GM21423 (cell line): ENCODE data around the gene KCNT1.

Experiments
- ATAC-seq: cut with Tn5 transposase; IDR thresholded peaks from one replicate; pipeline ENCODE4 v1.9.1; 2021; ENCODE audit warnings: mild to moderate bottlenecking, moderate library complexity; ENCODE audit not compliant: unreplicated experiment

KCNT1 gene

DNA sequence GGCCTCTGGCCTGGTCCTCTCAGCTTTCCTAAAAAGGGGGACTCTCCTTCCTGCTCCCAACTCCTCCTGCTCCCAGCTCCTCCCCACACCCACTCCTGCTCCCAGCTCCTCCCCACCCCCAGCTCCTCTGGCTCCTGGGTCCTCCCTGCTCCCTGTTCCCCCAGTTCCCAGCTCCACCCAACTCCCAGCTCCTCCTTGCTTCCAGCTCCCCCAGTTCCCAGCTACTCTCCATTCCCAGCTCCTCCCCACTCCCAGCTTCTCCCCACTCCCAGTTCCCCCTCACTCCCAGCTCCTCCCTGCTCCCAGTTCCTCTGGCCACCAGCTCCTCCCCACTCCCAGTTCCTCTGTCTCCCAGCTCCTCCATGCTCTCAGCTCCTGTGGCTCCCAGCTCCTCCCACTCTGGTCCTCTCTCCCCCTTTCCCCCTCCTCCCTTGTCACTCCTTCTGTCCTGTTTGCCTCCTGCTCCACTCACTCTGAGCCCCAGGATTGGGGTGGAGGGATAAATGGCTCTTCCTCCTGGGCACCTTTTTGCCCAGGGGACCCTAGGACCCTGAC is 75.7 kb downstream of the KCNT1 start:
- no peak for ATAC-seq

DNA sequence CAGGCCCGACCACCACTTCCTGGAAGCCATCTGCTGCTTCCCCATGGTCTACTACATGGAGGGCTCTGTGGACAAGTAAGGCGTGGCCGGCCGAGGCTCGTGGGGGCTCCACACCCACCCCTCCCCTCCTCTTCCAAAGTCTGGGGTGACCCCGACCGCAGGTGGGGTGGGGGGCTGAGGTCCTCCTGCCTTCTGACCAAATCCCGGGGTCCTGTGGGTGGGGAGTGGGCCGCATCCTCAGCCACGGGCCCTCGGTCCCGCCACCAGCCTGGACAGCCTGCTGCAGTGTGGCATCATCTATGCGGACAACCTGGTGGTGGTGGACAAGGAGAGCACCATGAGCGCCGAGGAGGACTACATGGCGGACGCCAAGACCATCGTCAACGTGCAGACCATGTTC is 76.4 kb downstream of the KCNT1 start:
- ATAC-seq = no peak

DNA sequence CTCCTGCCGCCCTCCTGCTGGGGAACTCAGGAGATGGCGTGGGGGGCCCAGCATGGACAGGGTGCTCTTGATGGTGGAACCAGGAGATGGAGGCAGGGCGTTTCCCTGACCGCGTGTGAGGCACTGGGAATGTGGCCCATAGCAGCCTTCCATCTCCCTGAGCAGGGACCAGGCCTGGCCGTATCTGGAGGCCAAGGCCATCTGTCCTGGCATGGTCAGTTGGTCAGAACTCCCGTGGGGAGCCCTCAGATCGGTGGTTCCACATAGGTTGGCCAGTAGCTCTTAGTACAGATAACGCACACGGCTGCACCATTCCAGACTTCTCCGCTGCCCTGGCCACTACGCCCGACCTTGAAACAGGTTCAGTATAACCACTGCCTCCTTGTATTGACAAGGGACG is 77.6 kb downstream of the KCNT1 start:
- no peak for ATAC-seq

DNA sequence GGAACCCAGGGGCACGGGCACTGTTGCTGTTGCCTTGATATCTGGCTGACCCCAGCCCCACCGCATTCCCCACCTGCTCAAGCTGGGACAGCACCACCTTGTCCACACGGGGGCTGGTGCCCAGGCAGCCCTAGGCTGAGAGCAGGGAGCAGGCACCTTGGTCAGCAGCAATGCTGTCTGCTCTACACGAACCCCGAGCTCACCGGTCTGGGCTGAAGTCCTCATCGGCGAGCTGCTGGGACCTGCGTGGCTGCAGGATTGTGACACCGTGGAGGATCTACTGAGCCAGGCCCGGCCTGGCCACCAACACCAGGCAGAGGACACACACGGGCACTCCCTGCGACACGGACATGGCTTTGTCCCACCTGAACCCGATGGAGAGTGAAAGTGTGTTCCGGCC is 78.1 kb downstream of the KCNT1 start:
- ATAC-seq = no peak

DNA sequence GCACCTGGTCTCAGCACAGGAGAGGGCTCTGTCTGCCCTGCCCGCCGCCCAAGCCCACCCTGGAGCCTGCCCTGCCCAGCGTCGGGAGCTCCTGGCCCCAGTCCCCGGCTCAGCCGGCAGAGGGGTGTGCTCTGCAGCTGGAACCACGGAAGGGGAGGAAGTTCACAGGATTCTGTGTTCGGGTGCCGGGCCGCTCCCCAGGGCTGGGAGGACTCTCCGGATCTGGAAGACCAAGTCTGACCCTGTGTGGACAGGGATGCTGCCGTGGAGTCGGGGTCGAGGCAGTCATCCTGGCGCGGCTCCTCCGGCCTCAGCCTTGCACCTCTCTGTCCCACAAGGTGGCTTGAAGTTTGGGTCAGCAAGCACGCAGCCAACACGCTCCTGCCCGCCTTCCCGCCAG is 78.6 kb downstream of the KCNT1 start:
- no peak for ATAC-seq

GRCh38 chr9:135782946-135783345 is 81.0 kb downstream of the KCNT1 start:
- ATAC-seq = no peak

DNA sequence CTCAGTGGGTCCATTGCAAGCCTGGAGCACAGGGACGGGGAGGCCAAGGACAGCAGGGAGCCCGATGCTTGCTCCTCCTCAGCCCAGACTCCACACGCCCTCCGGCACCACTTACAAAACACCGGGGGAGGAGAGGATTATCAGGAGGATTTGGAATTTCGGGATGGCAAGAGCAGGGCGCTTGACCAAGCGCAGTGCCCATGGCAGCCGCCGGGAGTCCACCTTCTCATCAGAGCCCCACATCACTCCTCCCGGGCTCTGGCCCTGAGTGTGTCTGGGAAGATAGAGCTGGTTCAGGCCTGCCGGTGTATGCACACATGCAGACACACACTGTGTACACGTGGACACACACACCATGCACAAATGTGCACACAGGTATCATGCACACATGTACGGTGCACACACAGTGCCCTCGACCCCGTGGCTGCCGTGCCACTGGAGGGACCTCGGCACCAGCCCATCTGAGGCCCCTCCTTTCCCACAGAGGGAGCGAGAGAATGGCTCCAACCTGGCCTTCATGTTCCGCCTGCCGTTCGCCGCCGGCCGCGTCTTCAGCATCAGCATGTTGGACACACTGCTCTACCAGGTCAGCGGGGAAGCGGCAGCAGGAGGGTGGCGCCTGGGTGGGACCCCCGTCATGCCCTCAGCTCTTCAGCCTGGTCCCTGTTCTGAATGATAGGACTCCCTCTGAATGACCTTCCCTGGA is 81.7 kb downstream of the KCNT1 start:
- no peak for ATAC-seq

GRCh38 chr9:135785013-135785575 is 83.1 kb downstream of the KCNT1 start:
- no peak for ATAC-seq

- ATAC-seq = no peak
Measured at GRCh38 chr9:135786146-135786690, 84.2 kb downstream of the KCNT1 start.

- ATAC-seq = no peak
Measured at GRCh38 chr9:135787317-135787716, 85.3 kb downstream of the KCNT1 start.

DNA sequence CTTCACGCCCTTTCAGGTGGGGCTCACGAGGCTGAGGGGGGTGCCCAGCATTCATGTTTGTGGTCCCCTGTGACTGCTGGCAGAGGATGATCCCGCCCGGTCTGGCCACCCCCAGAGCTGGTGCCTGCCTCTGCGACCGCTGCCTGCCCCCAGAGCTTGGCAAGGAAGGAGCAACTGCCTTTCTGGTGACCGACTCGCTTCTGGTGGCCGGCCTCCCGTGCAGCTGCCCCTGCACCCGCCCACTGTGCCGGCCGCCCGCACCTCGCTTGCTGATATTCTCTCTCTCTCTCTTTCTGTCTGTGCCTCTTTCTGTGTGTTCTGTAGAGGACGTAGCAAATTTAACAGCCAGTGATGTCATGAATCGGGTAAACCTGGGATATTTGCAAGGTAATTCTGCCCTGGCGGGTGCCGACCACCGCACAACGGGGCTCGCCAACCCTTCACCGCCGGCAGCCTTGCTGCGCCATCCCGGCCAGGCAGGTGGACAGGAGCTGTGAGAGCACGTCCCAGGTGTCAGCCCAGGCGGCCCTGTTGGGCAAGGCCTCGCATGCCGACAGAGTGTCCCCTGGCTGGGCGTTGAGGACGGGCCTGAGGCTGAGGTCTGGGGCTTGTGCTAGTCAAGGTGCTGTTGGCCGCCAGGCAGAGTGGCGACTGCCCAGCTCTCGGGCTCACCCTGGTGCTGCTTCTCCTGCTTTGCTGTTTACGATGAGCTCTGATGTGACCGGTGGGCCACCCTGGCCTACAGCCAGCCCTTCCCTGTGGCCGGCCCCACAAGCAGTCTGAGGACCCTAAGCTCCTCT is 86.0 kb downstream of the KCNT1 start:
- no peak for ATAC-seq

- ATAC-seq = no peak
Measured at GRCh38 chr9:135788576-135789300, 86.8 kb downstream of the KCNT1 start.

GRCh38 chr9:135789838-135790291 is 87.9 kb downstream of the KCNT1 start:
- no peak for ATAC-seq

- no peak for ATAC-seq
Measured at GRCh38 chr9:135790356-135790755, 88.4 kb downstream of the KCNT1 start.

DNA sequence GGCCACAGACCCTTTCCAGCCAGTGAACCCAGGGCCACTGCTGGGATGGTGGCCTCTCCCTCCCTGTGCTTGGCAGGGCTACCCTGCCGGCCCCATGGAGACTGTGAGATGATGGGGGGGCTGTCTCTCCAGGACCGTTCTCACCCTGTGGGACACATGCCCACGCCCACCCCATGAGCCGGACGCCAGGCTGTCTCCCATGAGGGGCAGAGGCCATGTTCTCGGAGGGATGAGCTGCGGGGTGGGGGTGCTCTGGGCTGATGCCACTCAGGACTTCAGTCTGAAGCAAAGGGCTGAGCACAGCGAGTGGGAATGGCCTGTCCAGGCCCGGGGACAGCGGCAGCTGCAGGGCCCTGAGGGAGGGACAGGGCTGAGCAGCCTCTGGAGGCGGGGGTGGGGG is 88.9 kb downstream of the KCNT1 start:
- ATAC-seq = no peak

- no peak for ATAC-seq
Measured at GRCh38 chr9:135791431-135792267, 89.7 kb downstream of the KCNT1 start.

GRCh38 chr9:135792268-135793128 is 90.5 kb downstream of the KCNT1 start:
- no peak for ATAC-seq

DNA sequence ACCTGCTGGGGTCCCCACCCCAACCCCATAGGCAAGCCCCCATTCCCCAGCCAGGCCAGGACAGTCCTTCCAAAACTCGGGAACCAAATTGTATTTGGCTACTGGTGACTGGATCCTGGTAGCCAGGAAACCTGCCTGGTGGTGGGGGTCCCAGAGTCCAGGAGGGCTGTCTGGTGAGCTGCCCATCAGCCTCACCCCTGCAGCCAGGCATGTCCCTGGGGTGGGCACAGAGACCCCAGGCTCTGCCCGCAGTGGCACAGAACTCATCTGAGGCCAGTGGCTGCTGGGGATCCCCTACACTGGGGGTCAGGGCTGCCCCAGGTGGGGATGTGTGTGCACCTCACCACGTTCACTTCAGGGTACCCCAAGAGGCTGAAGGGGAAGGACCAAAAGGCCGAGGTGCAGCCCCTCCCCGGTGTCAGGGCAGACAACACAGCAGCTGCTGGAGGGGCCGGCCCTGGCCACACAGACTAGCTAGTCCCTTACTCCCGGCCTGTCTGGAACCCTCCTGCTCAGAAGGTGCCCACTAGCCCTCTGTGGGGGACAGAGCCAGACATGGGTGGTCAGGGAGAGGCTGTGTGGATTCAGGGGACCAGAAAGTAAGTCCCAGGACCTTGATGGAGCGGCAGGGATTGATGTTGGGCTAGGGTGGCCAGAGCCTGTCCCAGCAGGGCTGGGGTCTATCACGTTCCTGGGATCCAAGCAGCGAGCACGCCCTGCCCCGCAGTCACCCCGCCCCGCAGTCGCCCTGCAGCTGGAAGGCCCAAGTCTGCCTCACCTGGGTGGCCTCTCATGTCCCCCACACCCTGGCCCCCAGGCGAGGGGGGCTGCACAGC is 91.5 kb downstream of the KCNT1 start:
- ATAC-seq = no peak
